Measurements from ENCODE around the gene PPP1R13L. TPM values are rescaled to one million over a fixed set of nuclear protein-coding genes. Genes with fewer than 3 reads are reported as not detected.

Gene PPP1R13L
- total and polyA plus RNA-seq, 2 experiments from 2014 or later: 3.9 to 6.4 TPM

GRCh38 chr19:45428384-45429231, 23.7 kb upstream of the PPP1R13L start:
- H3K4me3 ChIP-seq: peak overlapping the region; percentile 78
- no peaks in the 10 kb centered on the region for H3K36me3 ChIP-seq (ENCODE audit: low read depth)
- peak overlapping the region; percentile 80 for H3K4me2 ChIP-seq (ENCODE audit: unreplicated experiment)
- TF ChIP-seq EZH2phosphoT487 (IDR thresholded peaks at IDR 0.05; ENCODE audit: insufficient read depth, low read depth) (no peak), EZH2 (IDR thresholded peaks at IDR 0.05; ENCODE audit: insufficient read depth, poor library complexity, severe bottlenecking) (no peak)
- H2AFZ ChIP-seq: peak overlapping the region; percentile 88
- in situ Hi-C loops (cut with MboI): no loop called here
- H4K20me1 ChIP-seq (ENCODE audit: insufficient read depth): no peaks in the 10 kb centered on the region
- peaks cover 1% of the 10 kb centered on the region; the same call in 1 of the 2 replicates for H3K79me2 ChIP-seq (ENCODE audit: insufficient read depth)
- H3K27ac ChIP-seq: peak overlapping the region; percentile 86
- peaks cover 32% of the 10 kb centered on the region for H3F3A ChIP-seq (ENCODE audit: insufficient read depth)
- H3K9ac ChIP-seq: peak overlapping the region; percentile 88
- 4 to 8% methylated on average over 39 to 62 of the region's 73 CpGs for WGBS, 2 experiments (ENCODE audit: low coverage in 1 of 2, low lambda C conversion rate in 2 of 2, missing lambda C conversion rate in 2 of 2)
- DNase-seq: peak; percentile 85
- H3K4me1 ChIP-seq (ENCODE audit: insufficient read depth): peaks cover 29% of the 10 kb centered on the region
- no peaks in the 10 kb centered on the region for H3K9me2 ChIP-seq (ENCODE audit: insufficient read depth)
- no peaks in the 10 kb centered on the region for H3K27me3 ChIP-seq (replicated peaks; ENCODE audit: insufficient read depth)
- H3K9me3 ChIP-seq (ENCODE audit: low read depth): no peaks in the 10 kb centered on the region

GRCh38 chr19:45424191-45425058, 19.6 kb upstream of the PPP1R13L start:
- peak overlapping the region; percentile 90 for H3K9ac ChIP-seq
- 4 to 7% methylated on average over 23 to 24 of the region's 24 CpGs for WGBS, 2 experiments (ENCODE audit: low coverage in 1 of 2, low lambda C conversion rate in 2 of 2, missing lambda C conversion rate in 2 of 2)
- no peaks in the 10 kb centered on the region for H3K27me3 ChIP-seq (replicated peaks; ENCODE audit: insufficient read depth)
- H3K4me2 ChIP-seq (ENCODE audit: unreplicated experiment): peak overlapping the region; percentile 69
- H2AFZ ChIP-seq: peak overlapping the region; percentile 45
- H3K36me3 ChIP-seq (ENCODE audit: low read depth): no peaks in the 10 kb centered on the region
- peaks cover 38% of the 10 kb centered on the region for H3K4me1 ChIP-seq (ENCODE audit: insufficient read depth)
- in situ Hi-C loops (cut with MboI): no loop called here
- peaks cover 22% of the 10 kb centered on the region for H3F3A ChIP-seq (ENCODE audit: insufficient read depth)
- DNase-seq: peak; percentile 97
- no peaks in the 10 kb centered on the region for H3K9me2 ChIP-seq (ENCODE audit: insufficient read depth)
- H4K20me1 ChIP-seq (ENCODE audit: insufficient read depth): no peaks in the 10 kb centered on the region
- peaks cover 21% of the 10 kb centered on the region for H3K79me2 ChIP-seq (ENCODE audit: insufficient read depth)
- peak overlapping the region; percentile 84 for H3K4me3 ChIP-seq
- H3K27ac ChIP-seq: peak overlapping the region; percentile 86
- no peaks in the 10 kb centered on the region for H3K9me3 ChIP-seq (ENCODE audit: low read depth)
- TF ChIP-seq EZH2phosphoT487 (IDR thresholded peaks at IDR 0.05; ENCODE audit: insufficient read depth, low read depth): no peak

GRCh38 chr19:45423589-45424190, 18.8 kb upstream of the PPP1R13L start, which contains the start of gene ERCC1:
Gene ERCC1 (minus strand): TSS chr19:45423917. CDS start chr19:45423374, 543 bp downstream.
- in situ Hi-C loops (cut with MboI): no loop called here
- H3K9ac ChIP-seq: peak within 1 kb of the TSS; percentile 90
- no peaks in the 10 kb centered on the region for H3K9me2 ChIP-seq (ENCODE audit: insufficient read depth)
- no peaks in the 10 kb centered on the region for H3K9me3 ChIP-seq (ENCODE audit: low read depth)
- no peaks in the 10 kb centered on the region for H3K36me3 ChIP-seq (ENCODE audit: low read depth)
- peak within 1 kb of the TSS; percentile 84 for H3K4me3 ChIP-seq
- H3K4me1 ChIP-seq (ENCODE audit: insufficient read depth): peaks cover 34% of the 10 kb centered on the region
- TF ChIP-seq EZH2 (IDR thresholded peaks at IDR 0.05; ENCODE audit: insufficient read depth, poor library complexity, severe bottlenecking): no peak
- TF ChIP-seq EZH2phosphoT487 (IDR thresholded peaks at IDR 0.05; ENCODE audit: insufficient read depth, low read depth): no peak
- peaks cover 16% of the 10 kb centered on the region for H3F3A ChIP-seq (ENCODE audit: insufficient read depth)
- H2AFZ ChIP-seq: peak within 1 kb of the TSS; percentile 45
- H3K79me2 ChIP-seq (ENCODE audit: insufficient read depth): peaks cover 21% of the 10 kb centered on the region
- 1 to 2% methylated on average over 25 to 37 of the region's 37 CpGs for WGBS, 2 experiments (ENCODE audit: low coverage in 1 of 2, low lambda C conversion rate in 2 of 2, missing lambda C conversion rate in 2 of 2)
- no peaks in the 10 kb centered on the region for H4K20me1 ChIP-seq (ENCODE audit: insufficient read depth)
- peak within 1 kb of the TSS; percentile 86 for H3K27ac ChIP-seq
- peak within 1 kb of the TSS; percentile 69 for H3K4me2 ChIP-seq (ENCODE audit: unreplicated experiment)
- no peaks in the 10 kb centered on the region for H3K27me3 ChIP-seq (replicated peaks; ENCODE audit: insufficient read depth)
- peak; percentile 96 for DNase-seq

- Histone ChIP-seq H3K27me3 (replicated peaks; ENCODE audit: insufficient read depth) (no peaks in the 10 kb centered on the region), H3F3A (ENCODE audit: insufficient read depth) (peaks cover 16% of the 10 kb centered on the region), H3K4me1 (ENCODE audit: insufficient read depth) (peaks cover 34% of the 10 kb centered on the region), H3K4me2 (ENCODE audit: unreplicated experiment) (peak overlapping the region; percentile 69), H2AFZ (peak overlapping the region; percentile 45), H3K4me3 (peak overlapping the region; percentile 84), H4K20me1 (ENCODE audit: insufficient read depth) (no peaks in the 10 kb centered on the region), H3K9ac (peak overlapping the region; percentile 90), H3K9me3 (ENCODE audit: low read depth) (no peaks in the 10 kb centered on the region), H3K27ac (peak overlapping the region; percentile 86), H3K79me2 (ENCODE audit: insufficient read depth) (peaks cover 21% of the 10 kb centered on the region), H3K9me2 (ENCODE audit: insufficient read depth) (no peaks in the 10 kb centered on the region), H3K36me3 (ENCODE audit: low read depth) (peaks cover 3% of the 10 kb centered on the region; the same call in 1 of the 2 replicates)
- in situ Hi-C loops (cut with MboI): no loop called here
- DNase-seq: no peak
- TF ChIP-seq EZH2 (IDR thresholded peaks at IDR 0.05; ENCODE audit: insufficient read depth, poor library complexity, severe bottlenecking): no peak
- TF ChIP-seq EZH2phosphoT487 (IDR thresholded peaks at IDR 0.05; ENCODE audit: insufficient read depth, low read depth): no peak
- 6% methylated on average over 13 to 20 of the region's 20 CpGs for WGBS, 2 experiments (ENCODE audit: low coverage in 1 of 2, low lambda C conversion rate in 2 of 2, missing lambda C conversion rate in 2 of 2)
Measured at GRCh38 chr19:45423033-45423588, 18.2 kb upstream of the PPP1R13L start.

Data from GM23248 (cell line).